Keratinocyte (primary cell): Measurements from ENCODE around the gene ILK.

Source experiments
- EZH2 ChIP-seq: IDR thresholded peaks from one replicate; pipeline ENCODE4 v1.6.1; 2012; ENCODE audit warnings: inconsistent platforms, mild to moderate bottlenecking, low read length, moderate library complexity
- TF ChIP-seq, protein P1 (sequence below), 3 experiments: IDR thresholded peaks in 1 of 3; conservative IDR thresholded peaks in 1 of 3; optimal IDR thresholded peaks in 1 of 3; 2 replicates in 2 of 3; 3 replicates in 1 of 3; pipeline versions ENCODE3 to v1.5.1; 2011; ENCODE audit warnings: low read length in 3 of 3, mild to moderate bottlenecking in 3 of 3, moderate library complexity in 2 of 3, control low read depth in 1 of 3, inconsistent platforms in 1 of 3; ENCODE audit not compliant: insufficient read depth in 2 of 3; ENCODE audit errors: extremely low read depth in 1 of 3

DNA sequence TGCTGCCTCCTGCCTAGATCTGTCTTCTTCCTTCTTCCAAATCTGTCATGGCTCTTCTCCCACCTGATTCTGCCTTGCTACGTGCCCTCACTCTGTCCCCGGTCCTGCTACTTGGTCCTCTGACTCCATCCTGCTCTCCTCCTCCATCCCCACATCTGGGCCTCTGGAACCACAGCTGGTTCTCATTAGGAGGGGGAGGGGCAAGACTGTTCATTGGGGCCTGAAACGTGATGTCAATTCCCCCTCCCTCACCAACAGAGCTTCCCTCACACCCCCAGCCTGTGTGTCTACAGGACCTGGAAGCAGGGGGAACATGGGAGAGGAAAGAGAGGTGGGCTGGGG, 43.0 kb downstream of the ILK start:
- TF ChIP-seq EZH2, result no peak
- TF ChIP-seq, protein P1, sequence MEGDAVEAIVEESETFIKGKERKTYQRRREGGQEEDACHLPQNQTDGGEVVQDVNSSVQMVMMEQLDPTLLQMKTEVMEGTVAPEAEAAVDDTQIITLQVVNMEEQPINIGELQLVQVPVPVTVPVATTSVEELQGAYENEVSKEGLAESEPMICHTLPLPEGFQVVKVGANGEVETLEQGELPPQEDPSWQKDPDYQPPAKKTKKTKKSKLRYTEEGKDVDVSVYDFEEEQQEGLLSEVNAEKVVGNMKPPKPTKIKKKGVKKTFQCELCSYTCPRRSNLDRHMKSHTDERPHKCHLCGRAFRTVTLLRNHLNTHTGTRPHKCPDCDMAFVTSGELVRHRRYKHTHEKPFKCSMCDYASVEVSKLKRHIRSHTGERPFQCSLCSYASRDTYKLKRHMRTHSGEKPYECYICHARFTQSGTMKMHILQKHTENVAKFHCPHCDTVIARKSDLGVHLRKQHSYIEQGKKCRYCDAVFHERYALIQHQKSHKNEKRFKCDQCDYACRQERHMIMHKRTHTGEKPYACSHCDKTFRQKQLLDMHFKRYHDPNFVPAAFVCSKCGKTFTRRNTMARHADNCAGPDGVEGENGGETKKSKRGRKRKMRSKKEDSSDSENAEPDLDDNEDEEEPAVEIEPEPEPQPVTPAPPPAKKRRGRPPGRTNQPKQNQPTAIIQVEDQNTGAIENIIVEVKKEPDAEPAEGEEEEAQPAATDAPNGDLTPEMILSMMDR (optimal IDR thresholded peaks at IDR 0.05 in 1 of 3, IDR thresholded peaks at IDR 0.05 in 1 of 3, conservative IDR thresholded peaks at IDR 0.05 in 1 of 3; ENCODE audit: extremely low read depth in 1 of 3, insufficient read depth in 2 of 3, low read length in 3 of 3), result no peak
